Liver (tissue), 9 donors: ENCODE measurements around the gene PDK2. TPM values are rescaled to one million over a fixed set of nuclear protein-coding genes. Genes with fewer than 3 reads are reported as not detected.

Source experiments
- DNase-seq: peaks from one replicate; pipeline ENCODE4 v3.0.0-alpha.2; 2017; ENCODE audit warnings: low spot score
- H3K27ac ChIP-seq, 2 donors: one replicate each; pipeline ENCODE4 v1.7.0; 2013; ENCODE audit warnings: inconsistent platforms in 2 of 2, low read length in 2 of 2, control low read depth in 1 of 2, low read depth in 1 of 2, mild to moderate bottlenecking in 1 of 2
- H3K27me3 ChIP-seq, 4 donors: one replicate each; pipeline versions ENCODE4 v1.6.1 to v1.7.0; 2013; ENCODE audit warnings: low read length in 3 of 4, inconsistent platforms in 1 of 4, mild to moderate bottlenecking in 1 of 4, moderate library complexity in 1 of 4; ENCODE audit not compliant: control insufficient read depth in 4 of 4, insufficient read depth in 4 of 4
- H3K36me3 ChIP-seq, 4 donors: one replicate each; pipeline versions ENCODE4 v1.6.1 to v1.7.0; 2013; ENCODE audit warnings: low read length in 3 of 4, mild to moderate bottlenecking in 3 of 4, low read depth in 1 of 4, moderate library complexity in 1 of 4; ENCODE audit not compliant: control insufficient read depth in 4 of 4, insufficient read depth in 3 of 4
- H3K4me1 ChIP-seq, 4 donors: one replicate each; pipeline versions ENCODE4 v1.6.1 to v1.7.0; 2013; ENCODE audit warnings: low read length in 3 of 4, mild to moderate bottlenecking in 3 of 4, moderate library complexity in 1 of 4; ENCODE audit not compliant: control insufficient read depth in 4 of 4, insufficient read depth in 4 of 4
- H3K4me3 ChIP-seq, 3 donors: one replicate each; pipeline versions ENCODE4 v1.6.1 to v1.7.0; 2013; ENCODE audit warnings: low read length in 3 of 3, control low read depth in 1 of 3, low read depth in 1 of 3, mild to moderate bottlenecking in 1 of 3
- H3K9ac ChIP-seq, 2 donors: one replicate each; pipeline ENCODE4 v1.7.0; 2013; ENCODE audit warnings: low read length in 2 of 2, mild to moderate bottlenecking in 2 of 2, moderate library complexity in 2 of 2, control low read depth in 1 of 2, low read depth in 1 of 2
- H3K9me3 ChIP-seq, 4 donors: one replicate each; pipeline versions ENCODE4 v1.6.1 to v1.7.0; 2013; ENCODE audit warnings: low read length in 3 of 4; ENCODE audit not compliant: control insufficient read depth in 4 of 4
- EGR1 ChIP-seq, 2 donors: IDR thresholded peaks; 2 replicates each; pipeline ENCODE4 v1.6.1; 2016 to 2018; ENCODE audit warnings: antibody characterized with exemption in 2 of 2, low read depth in 2 of 2
- FOXA1 ChIP-seq: IDR thresholded peaks from 2 replicates; pipeline ENCODE4 v1.6.1; 2016; ENCODE audit warnings: antibody characterized with exemption
- FOXA2 ChIP-seq: IDR thresholded peaks from 2 replicates; pipeline ENCODE4 v1.6.1; 2016; ENCODE audit warnings: antibody characterized with exemption
- GABPA ChIP-seq, 2 donors: IDR thresholded peaks in 1 of 2; conservative IDR thresholded peaks in 1 of 2; 2 replicates each; pipeline ENCODE4 v1.6.1; 2016; ENCODE audit warnings: antibody characterized with exemption in 2 of 2, mild to moderate bottlenecking in 1 of 2, moderate library complexity in 1 of 2
- HNF4A ChIP-seq, 2 donors: conservative IDR thresholded peaks; 2 replicates each; pipeline ENCODE4 v1.6.1; 2016; ENCODE audit warnings: antibody characterized with exemption in 2 of 2, mild to moderate bottlenecking in 2 of 2
- HNF4G ChIP-seq: IDR thresholded peaks from 2 replicates; pipeline ENCODE4 v1.6.1; 2016; ENCODE audit warnings: antibody characterized with exemption
- JUND ChIP-seq, 2 donors: IDR thresholded peaks; 2 replicates each; pipeline ENCODE4 v1.6.1; 2016; ENCODE audit warnings: antibody characterized with exemption in 2 of 2
- NR2F2 ChIP-seq: IDR thresholded peaks from 2 replicates; pipeline ENCODE4 v1.6.1; 2016; ENCODE audit warnings: antibody characterized with exemption
- RAD21 ChIP-seq, 2 donors: IDR thresholded peaks; 2 replicates each; pipeline ENCODE4 v1.6.1; 2016; ENCODE audit warnings: antibody characterized with exemption in 2 of 2, mild to moderate bottlenecking in 2 of 2
- RXRA ChIP-seq, 2 donors: IDR thresholded peaks; 2 replicates each; pipeline ENCODE4 v1.6.1; 2017 to 2018; ENCODE audit warnings: antibody characterized with exemption in 2 of 2, mild to moderate bottlenecking in 1 of 2
- SP1 ChIP-seq: IDR thresholded peaks from 2 replicates; pipeline ENCODE4 v1.6.1; 2018; ENCODE audit warnings: antibody characterized with exemption, mild to moderate bottlenecking
- TAF1 ChIP-seq: conservative IDR thresholded peaks from 2 replicates; pipeline ENCODE4 v1.6.1; 2016; ENCODE audit warnings: antibody characterized with exemption, mild to moderate bottlenecking
- YY1 ChIP-seq: IDR thresholded peaks from 2 replicates; pipeline ENCODE4 v1.6.1; 2016; ENCODE audit warnings: antibody characterized with exemption, mild to moderate bottlenecking
- ZBTB33 ChIP-seq: IDR thresholded peaks from 2 replicates; pipeline ENCODE4 v1.6.1; 2016; ENCODE audit warnings: antibody characterized with exemption
- WGBS: extraction: QIAGEN DNeasy Blood & Tissue Kit; methylation state at CpG from one replicate; pipeline ENCODE4 v1.1.7; 2013; 5-methylcytosine and 5-hydroxymethylcytosine counted together
- polyA plus RNA-seq, 2 donors: library from polyadenylated mRNA; stranded (reverse) in 1 of 2; unstranded in 1 of 2; fragments of 200-250 nt in 1 of 2; fragments of >200 nt in 1 of 2; fragmentation: Nextera tagmentation in 1 of 2; extraction: Ambion mirVana in 1 of 2; gene quantifications; one replicate each; pipeline versions ENCODE4 v1.2.1 to v1.2.3, GENCODE V29; 2013 to 2015
- total RNA-seq, 2 donors: library from RNA; depleted of rRNA; stranded (reverse); fragments of >200 nt; gene quantifications; one replicate each; pipeline ENCODE4 v1.2.3, GENCODE V29; 2014
- TF ChIP-seq, protein P1 (sequence below): IDR thresholded peaks from 2 replicates; pipeline ENCODE4 v1.6.1; 2016; ENCODE audit warnings: antibody characterized with exemption, mild to moderate bottlenecking
- TF ChIP-seq, protein P2 (sequence below): fragments of 150-350 bp; IDR thresholded peaks from 2 replicates; pipeline ENCODE4 v1.5.1; 2017; ENCODE audit warnings: improper control_type of control experiment, low read depth, low read length; ENCODE audit not compliant: missing input control
- TF ChIP-seq, protein P3 (sequence below): IDR thresholded peaks from 2 replicates; pipeline ENCODE4 v1.6.1; 2016; ENCODE audit warnings: antibody characterized with exemption
- TF ChIP-seq, protein P4 (sequence below): IDR thresholded peaks from 2 replicates; pipeline ENCODE4 v1.6.1; 2016; ENCODE audit warnings: antibody characterized with exemption
- donor health status: healthy.
- donor health status: healthy.
- donor health status: healthy.
- donor health status: healthy.
- donor health status: healthy.

Gene PDK2
- total and polyA plus RNA-seq, 4 donors, result 8.6 to 36.6 (median 28.5) TPM

DNA sequence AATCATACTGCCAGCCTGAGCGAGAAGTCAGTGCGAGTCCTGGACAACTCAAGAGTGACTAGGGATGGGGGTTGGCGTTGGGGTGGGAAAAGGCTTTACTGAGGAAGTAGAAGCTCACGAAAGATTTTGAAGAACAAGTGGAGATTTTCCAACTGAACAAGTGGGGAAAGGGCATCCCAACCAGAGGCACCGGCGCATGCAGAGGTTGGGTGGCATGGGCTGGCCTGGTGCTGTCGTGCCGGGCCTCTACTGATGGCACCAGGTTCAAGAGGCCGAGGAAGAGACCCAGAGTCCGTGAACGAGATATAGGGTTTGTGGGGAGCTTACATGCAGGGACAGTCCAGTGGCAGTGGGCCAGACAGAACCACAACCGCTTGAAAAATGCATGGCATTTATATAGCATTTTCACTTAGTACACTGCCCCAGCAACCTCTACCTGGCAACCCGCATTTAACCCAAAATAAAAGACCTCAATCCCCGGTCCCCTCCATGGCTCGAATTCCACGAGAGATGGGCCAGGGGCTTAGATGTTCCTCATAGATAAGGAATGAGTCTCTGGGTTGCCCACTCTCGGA lies 46.9 kb upstream of the PDK2 start:
- Histone ChIP-seq H3K36me3 (no peaks in the 10 kb centered on the region), H3K9ac (no peak overlapping the region), H3K4me3 (no peak overlapping the region), H3K4me1 (peaks cover 0 to 2% (median 0%) of the 10 kb centered on the region in 4 donors), H3K27me3 (peaks cover 0 to 3% (median 0%) of the 10 kb centered on the region in 4 donors), H3K27ac (no peak overlapping the region), H3K9me3 (no peaks in the 10 kb centered on the region)
- no peak for DNase-seq
- TF ChIP-seq HNF4A (conservative IDR thresholded peaks at IDR 0.05) (no peak), RAD21 (IDR thresholded peaks at IDR 0.05) (no peak), NR2F2 (no peak), GABPA (IDR thresholded peaks at IDR 0.05 in 1 of 2, conservative IDR thresholded peaks at IDR 0.05 in 1 of 2) (no peak), TAF1 (no peak), YY1 (no peak), FOXA2 (no peak), JUND (IDR thresholded peaks at IDR 0.05) (no peak), SP1 (no peak), ZBTB33 (no peak), FOXA1 (no peak), EGR1 (IDR thresholded peaks at IDR 0.05; ENCODE audit: low read depth in 2 of 2) (no peak), HNF4G (no peak), RXRA (IDR thresholded peaks at IDR 0.05) (no peak)
- TF ChIP-seq, protein P1, sequence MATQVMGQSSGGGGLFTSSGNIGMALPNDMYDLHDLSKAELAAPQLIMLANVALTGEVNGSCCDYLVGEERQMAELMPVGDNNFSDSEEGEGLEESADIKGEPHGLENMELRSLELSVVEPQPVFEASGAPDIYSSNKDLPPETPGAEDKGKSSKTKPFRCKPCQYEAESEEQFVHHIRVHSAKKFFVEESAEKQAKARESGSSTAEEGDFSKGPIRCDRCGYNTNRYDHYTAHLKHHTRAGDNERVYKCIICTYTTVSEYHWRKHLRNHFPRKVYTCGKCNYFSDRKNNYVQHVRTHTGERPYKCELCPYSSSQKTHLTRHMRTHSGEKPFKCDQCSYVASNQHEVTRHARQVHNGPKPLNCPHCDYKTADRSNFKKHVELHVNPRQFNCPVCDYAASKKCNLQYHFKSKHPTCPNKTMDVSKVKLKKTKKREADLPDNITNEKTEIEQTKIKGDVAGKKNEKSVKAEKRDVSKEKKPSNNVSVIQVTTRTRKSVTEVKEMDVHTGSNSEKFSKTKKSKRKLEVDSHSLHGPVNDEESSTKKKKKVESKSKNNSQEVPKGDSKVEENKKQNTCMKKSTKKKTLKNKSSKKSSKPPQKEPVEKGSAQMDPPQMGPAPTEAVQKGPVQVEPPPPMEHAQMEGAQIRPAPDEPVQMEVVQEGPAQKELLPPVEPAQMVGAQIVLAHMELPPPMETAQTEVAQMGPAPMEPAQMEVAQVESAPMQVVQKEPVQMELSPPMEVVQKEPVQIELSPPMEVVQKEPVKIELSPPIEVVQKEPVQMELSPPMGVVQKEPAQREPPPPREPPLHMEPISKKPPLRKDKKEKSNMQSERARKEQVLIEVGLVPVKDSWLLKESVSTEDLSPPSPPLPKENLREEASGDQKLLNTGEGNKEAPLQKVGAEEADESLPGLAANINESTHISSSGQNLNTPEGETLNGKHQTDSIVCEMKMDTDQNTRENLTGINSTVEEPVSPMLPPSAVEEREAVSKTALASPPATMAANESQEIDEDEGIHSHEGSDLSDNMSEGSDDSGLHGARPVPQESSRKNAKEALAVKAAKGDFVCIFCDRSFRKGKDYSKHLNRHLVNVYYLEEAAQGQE, result no peak
- TF ChIP-seq, protein P2, sequence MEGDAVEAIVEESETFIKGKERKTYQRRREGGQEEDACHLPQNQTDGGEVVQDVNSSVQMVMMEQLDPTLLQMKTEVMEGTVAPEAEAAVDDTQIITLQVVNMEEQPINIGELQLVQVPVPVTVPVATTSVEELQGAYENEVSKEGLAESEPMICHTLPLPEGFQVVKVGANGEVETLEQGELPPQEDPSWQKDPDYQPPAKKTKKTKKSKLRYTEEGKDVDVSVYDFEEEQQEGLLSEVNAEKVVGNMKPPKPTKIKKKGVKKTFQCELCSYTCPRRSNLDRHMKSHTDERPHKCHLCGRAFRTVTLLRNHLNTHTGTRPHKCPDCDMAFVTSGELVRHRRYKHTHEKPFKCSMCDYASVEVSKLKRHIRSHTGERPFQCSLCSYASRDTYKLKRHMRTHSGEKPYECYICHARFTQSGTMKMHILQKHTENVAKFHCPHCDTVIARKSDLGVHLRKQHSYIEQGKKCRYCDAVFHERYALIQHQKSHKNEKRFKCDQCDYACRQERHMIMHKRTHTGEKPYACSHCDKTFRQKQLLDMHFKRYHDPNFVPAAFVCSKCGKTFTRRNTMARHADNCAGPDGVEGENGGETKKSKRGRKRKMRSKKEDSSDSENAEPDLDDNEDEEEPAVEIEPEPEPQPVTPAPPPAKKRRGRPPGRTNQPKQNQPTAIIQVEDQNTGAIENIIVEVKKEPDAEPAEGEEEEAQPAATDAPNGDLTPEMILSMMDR, result no peak
- TF ChIP-seq, protein P3, sequence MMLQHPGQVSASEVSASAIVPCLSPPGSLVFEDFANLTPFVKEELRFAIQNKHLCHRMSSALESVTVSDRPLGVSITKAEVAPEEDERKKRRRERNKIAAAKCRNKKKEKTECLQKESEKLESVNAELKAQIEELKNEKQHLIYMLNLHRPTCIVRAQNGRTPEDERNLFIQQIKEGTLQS, result no peak
- TF ChIP-seq, protein P4, sequence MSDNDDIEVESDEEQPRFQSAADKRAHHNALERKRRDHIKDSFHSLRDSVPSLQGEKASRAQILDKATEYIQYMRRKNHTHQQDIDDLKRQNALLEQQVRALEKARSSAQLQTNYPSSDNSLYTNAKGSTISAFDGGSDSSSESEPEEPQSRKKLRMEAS, result no peak
- WGBS, result 87% methylated on average over 17 of the region's 17 CpGs
